Kidney epithelial cell (primary cell): ENCODE data around the gene TXK. TPM values are rescaled to one million over a fixed set of nuclear protein-coding genes. Genes with fewer than 3 reads are reported as not detected.

Experiments used
- DNase-seq: peaks from one replicate; pipeline ENCODE4 v3.0.0-alpha.2; 2010; ENCODE audit warnings: low read depth
- H3K27me3 ChIP-seq: 2 replicates; pipeline ENCODE4 v1.6.0; 2011; ENCODE audit warnings: low read length; ENCODE audit not compliant: control insufficient read depth, insufficient read depth
- H3K36me3 ChIP-seq: 2 replicates; pipeline ENCODE4 v1.5.1; 2011; ENCODE audit warnings: low read length; ENCODE audit not compliant: control insufficient read depth, insufficient read depth
- H3K4me3 ChIP-seq: 2 replicates; pipeline ENCODE4 v1.5.1; 2011; ENCODE audit warnings: low read depth, mild to moderate bottlenecking, control low read depth, low read length
- total RNA-seq: library from RNA; depleted of rRNA; stranded (reverse); fragments of >200 nt; gene quantifications from 2 replicates; pipeline ENCODE4 v1.2.3, GENCODE V29; 2015
- TF ChIP-seq, protein P1 (sequence below): IDR thresholded peaks from 2 replicates; pipeline ENCODE4 v1.5.1; 2011; ENCODE audit warnings: mild to moderate bottlenecking, moderate library complexity, low read length, control low read depth, inconsistent platforms; ENCODE audit not compliant: insufficient read depth, poor library complexity, severe bottlenecking

TXK gene
- total RNA-seq, 1 donor from 2014 or later = 0.67 TPM

DNA sequence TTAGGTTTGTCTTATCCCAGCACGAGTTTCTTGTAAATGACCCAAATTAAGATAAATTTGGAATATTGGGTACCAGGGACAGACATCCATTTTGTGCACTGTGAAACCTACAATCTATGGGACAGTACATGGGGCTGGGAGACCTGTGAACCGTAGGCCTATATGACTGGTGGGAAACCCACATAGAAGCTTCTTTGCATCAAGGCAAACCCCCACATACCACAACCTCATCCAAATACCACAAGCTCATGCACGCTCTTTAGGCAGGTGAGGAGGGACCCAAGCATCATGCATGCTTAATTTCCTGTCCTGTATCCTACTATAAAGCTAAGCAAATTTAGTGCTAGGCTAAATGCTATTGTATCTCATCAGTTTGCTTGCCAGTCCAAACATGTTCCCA lies 69.7 kb downstream of the TXK start:
- TF ChIP-seq, protein P1, sequence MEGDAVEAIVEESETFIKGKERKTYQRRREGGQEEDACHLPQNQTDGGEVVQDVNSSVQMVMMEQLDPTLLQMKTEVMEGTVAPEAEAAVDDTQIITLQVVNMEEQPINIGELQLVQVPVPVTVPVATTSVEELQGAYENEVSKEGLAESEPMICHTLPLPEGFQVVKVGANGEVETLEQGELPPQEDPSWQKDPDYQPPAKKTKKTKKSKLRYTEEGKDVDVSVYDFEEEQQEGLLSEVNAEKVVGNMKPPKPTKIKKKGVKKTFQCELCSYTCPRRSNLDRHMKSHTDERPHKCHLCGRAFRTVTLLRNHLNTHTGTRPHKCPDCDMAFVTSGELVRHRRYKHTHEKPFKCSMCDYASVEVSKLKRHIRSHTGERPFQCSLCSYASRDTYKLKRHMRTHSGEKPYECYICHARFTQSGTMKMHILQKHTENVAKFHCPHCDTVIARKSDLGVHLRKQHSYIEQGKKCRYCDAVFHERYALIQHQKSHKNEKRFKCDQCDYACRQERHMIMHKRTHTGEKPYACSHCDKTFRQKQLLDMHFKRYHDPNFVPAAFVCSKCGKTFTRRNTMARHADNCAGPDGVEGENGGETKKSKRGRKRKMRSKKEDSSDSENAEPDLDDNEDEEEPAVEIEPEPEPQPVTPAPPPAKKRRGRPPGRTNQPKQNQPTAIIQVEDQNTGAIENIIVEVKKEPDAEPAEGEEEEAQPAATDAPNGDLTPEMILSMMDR = no peak
- Histone ChIP-seq H3K36me3 (no peaks in the 10 kb centered on the region), H3K4me3 (no peak overlapping the region), H3K27me3 (no peaks in the 10 kb centered on the region)
- DNase-seq = no peak

DNA sequence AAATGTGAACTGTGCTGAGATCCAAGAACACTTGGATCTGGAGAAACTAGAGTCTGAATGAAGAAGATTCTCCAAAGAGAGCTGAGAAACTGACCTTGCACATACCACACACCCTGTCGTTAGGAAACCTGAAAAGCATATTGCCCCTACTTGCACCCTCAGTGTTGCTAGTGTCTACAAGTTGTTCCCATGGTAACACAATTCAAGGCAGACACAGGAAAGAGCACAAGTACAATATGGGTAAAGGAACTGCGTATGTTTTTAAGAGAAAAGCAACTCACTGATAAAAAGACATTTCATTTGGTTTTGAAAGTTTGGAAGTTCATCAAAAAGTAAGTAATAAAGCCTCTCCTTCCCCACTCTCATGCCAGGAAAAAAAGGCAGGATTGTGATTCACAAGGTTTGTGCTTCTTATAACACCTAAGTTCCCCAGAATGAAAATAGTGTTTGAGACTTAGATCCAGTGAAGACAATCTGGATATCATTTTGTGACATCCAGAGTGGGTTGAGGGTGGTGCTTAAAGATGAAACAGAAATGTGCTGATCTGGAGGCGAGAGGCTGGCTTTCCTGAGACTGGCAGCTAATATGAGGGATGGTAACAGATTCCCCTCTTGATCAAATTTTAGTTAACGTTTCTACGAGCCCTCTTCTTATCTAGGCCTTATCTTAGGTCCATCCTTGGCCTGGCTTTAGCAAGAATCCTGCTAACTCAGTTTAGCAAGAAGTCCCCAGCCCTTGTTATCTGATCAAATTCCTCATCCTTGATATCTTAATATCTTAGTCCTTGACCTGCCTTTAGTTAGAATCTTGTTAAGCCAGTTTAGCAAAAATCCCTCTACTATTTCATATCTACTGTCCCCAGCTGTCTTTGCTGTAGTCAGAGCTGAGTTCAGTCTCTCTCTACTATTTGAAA lies 75.2 kb downstream of the TXK start:
- Histone ChIP-seq H3K4me3 (no peak overlapping the region), H3K27me3 (no peaks in the 10 kb centered on the region), H3K36me3 (no peaks in the 10 kb centered on the region)
- no peak for DNase-seq
- TF ChIP-seq, protein P1 = no peak

DNA sequence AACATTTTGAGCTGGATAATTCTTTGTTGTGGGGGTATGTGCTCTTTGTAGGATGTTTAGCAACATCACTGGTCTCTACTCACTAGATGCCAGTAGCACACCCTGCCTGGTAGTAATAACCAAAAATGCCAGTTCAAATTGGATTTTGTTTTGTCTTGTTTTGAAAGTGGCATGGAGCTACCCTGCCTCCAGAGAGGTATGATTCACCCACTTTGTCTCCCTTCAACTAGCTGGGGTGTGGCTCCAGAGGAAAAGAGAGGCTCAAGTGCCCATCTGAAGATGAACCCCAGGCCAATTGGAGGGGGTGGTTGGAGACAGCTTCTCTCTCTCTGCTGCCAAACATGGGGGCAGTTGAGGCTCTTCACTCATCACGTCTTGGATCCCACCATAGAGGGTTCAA lies 83.0 kb downstream of the TXK start:
- Histone ChIP-seq H3K36me3 (no peaks in the 10 kb centered on the region), H3K4me3 (no peak overlapping the region), H3K27me3 (no peaks in the 10 kb centered on the region)
- TF ChIP-seq, protein P1 = no peak
- no peak for DNase-seq

DNA sequence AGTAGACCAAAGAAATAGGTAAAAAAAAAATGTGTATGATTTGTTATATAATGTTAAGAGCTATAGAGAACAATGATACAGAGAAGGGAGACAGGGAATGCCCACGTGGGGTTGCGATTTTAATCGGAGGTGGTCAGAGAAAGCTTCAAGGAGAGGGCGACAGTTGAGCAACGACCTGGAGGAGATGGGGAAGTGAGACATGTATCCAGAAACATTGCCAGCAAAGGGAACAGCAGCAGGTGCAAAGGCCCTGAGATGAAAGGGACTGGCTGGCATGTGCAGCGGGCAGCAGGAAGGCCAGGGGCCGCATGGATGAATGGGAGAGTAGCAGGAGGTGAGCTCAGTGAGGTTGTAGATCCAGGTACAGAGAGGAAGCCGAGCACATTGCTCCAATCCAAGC lies 84.6 kb downstream of the TXK start:
- no peak for DNase-seq
- no peaks in the 10 kb centered on the region for H3K27me3 ChIP-seq
- H3K4me3 ChIP-seq = no peak overlapping the region
- H3K36me3 ChIP-seq = no peaks in the 10 kb centered on the region
- TF ChIP-seq, protein P1 = no peak

DNA sequence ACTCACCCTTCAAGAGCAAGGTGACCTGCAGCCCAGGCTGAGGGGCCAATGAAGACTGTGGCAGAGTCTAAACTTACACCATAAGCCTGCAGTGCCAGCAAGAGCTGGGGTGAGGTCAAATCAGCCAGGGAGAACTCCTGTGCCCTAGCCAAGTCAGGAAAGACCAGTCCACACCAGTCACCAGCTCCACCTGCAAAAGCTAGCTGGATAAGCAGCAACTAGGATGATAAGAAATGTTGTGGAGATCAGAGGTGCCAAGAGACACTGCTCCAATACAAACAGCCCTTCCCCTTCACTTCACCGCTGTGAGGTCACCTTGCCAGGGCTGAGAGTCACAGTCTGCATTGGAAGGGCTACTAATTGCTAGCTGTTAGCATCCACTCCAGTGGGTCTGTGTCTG lies 86.2 kb downstream of the TXK start:
- Histone ChIP-seq H3K36me3 (no peaks in the 10 kb centered on the region), H3K27me3 (no peaks in the 10 kb centered on the region), H3K4me3 (no peak overlapping the region)
- TF ChIP-seq, protein P1 = no peak
- no peak for DNase-seq
